ENCODE data around the gene LLPH.

DNA sequence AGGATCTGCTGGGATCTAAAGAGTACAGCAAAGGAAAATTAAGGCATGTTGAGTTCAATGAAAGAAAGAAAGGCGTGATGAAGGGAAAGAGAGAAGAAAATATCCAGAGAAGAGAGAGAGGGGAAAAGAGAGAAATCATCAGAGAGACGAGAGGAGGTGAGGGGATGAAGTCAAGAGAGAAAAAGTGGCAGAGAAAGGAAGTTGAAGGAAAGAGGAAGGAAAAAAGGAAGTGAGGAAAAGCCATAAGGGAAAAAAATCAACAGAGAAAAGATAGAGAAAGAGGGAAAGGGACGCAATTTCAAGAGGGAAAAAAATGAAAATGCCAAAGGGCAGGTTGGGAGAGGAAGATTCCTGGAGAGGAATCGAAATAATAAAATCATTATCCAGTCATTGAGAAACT is 40.4 kb downstream of the LLPH start:
- TF ChIP-seq EZH2 (IDR thresholded peaks at IDR 0.05), result no peak
- TF ChIP-seq, protein P1, sequence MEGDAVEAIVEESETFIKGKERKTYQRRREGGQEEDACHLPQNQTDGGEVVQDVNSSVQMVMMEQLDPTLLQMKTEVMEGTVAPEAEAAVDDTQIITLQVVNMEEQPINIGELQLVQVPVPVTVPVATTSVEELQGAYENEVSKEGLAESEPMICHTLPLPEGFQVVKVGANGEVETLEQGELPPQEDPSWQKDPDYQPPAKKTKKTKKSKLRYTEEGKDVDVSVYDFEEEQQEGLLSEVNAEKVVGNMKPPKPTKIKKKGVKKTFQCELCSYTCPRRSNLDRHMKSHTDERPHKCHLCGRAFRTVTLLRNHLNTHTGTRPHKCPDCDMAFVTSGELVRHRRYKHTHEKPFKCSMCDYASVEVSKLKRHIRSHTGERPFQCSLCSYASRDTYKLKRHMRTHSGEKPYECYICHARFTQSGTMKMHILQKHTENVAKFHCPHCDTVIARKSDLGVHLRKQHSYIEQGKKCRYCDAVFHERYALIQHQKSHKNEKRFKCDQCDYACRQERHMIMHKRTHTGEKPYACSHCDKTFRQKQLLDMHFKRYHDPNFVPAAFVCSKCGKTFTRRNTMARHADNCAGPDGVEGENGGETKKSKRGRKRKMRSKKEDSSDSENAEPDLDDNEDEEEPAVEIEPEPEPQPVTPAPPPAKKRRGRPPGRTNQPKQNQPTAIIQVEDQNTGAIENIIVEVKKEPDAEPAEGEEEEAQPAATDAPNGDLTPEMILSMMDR (IDR thresholded peaks at IDR 0.05), result no peak
- no peak for TF ChIP-seq EZH2phosphoT487 (IDR thresholded peaks at IDR 0.05)

All from neural progenitor cell (in vitro differentiated cells).